GM12878 (cell line): Measurements from ENCODE around the gene AIFM1.

Source experiments
- EP300 ChIP-seq, 2 experiments: fragments of 150-350 bp in 1 of 2; IDR thresholded peaks; 2 replicates each; pipeline ENCODE4 v1.6.1; 2011 to 2012; ENCODE audit warnings: low read depth in 2 of 2, low read length in 2 of 2, borderline replicate concordance in 1 of 2, improper control_type of control experiment in 1 of 2, inconsistent platforms in 1 of 2; ENCODE audit not compliant: control insufficient read depth in 1 of 2
- HDAC2 ChIP-seq: fragments of 200-600 bp; sonication (generic); IDR thresholded peaks from 2 replicates; pipeline ENCODE4 v1.6.1; 2017
- POLR2A ChIP-seq: IDR thresholded peaks from 2 replicates; pipeline ENCODE4 v1.6.1; 2011; ENCODE audit warnings: low read depth, mild to moderate bottlenecking, low read length
- RAD21 ChIP-seq: IDR thresholded peaks from 2 replicates; pipeline ENCODE4 v1.6.1; 2011; ENCODE audit warnings: mild to moderate bottlenecking, low read depth, low read length, moderate library complexity; ENCODE audit not compliant: insufficient read depth
- RUNX3 ChIP-seq: IDR thresholded peaks from 2 replicates; pipeline ENCODE4 v1.6.1; 2012; ENCODE audit warnings: low read length, inconsistent platforms
- SPI1 ChIP-seq: IDR thresholded peaks from 2 replicates; pipeline ENCODE4 v1.6.1; 2011; ENCODE audit warnings: low read depth, mild to moderate bottlenecking, low read length, moderate library complexity, borderline replicate concordance; ENCODE audit not compliant: insufficient read depth
- SUZ12 ChIP-seq: fragments of 200-600 bp; sonication (generic); IDR thresholded peaks from one replicate; pipeline ENCODE4 v1.6.1; 2018; ENCODE audit warnings: antibody characterized with exemption, mild to moderate bottlenecking; ENCODE audit not compliant: unreplicated experiment
- TF ChIP-seq, protein P1 (sequence below): IDR thresholded peaks from 2 replicates; pipeline ENCODE4 v1.6.1; 2011; ENCODE audit warnings: mild to moderate bottlenecking, low read depth, low read length, moderate library complexity; ENCODE audit not compliant: insufficient replicate concordance
- TF ChIP-seq, protein P2 (sequence below): IDR thresholded peaks from 2 replicates; pipeline ENCODE4 v1.6.1; 2012; ENCODE audit warnings: low read depth, low read length, improper control_type of control experiment
- TF ChIP-seq, protein P3 (sequence below): IDR thresholded peaks from 2 replicates; pipeline ENCODE4 v1.6.1; 2011; ENCODE audit warnings: low read depth, low read length, improper control_type of control experiment, borderline replicate concordance
- TF ChIP-seq, protein P4 (sequence below), 3 experiments: IDR thresholded peaks in 2 of 3; conservative IDR thresholded peaks in 1 of 3; 2 replicates each; pipeline ENCODE4 v1.5.1; 2011; ENCODE audit warnings: low read depth in 3 of 3, low read length in 3 of 3, mild to moderate bottlenecking in 3 of 3, control low read depth in 2 of 3, moderate library complexity in 2 of 3, inconsistent platforms in 1 of 3, mixed read lengths in 1 of 3; ENCODE audit not compliant: control insufficient read depth in 2 of 3, insufficient read depth in 1 of 3; ENCODE audit errors: extremely low read depth in 1 of 3
- TF ChIP-seq, protein P5 (sequence below): fragments of 450-650 bp; IDR thresholded peaks from 2 replicates; pipeline ENCODE4 v1.6.1; 2017; ENCODE audit warnings: borderline replicate concordance

DNA sequence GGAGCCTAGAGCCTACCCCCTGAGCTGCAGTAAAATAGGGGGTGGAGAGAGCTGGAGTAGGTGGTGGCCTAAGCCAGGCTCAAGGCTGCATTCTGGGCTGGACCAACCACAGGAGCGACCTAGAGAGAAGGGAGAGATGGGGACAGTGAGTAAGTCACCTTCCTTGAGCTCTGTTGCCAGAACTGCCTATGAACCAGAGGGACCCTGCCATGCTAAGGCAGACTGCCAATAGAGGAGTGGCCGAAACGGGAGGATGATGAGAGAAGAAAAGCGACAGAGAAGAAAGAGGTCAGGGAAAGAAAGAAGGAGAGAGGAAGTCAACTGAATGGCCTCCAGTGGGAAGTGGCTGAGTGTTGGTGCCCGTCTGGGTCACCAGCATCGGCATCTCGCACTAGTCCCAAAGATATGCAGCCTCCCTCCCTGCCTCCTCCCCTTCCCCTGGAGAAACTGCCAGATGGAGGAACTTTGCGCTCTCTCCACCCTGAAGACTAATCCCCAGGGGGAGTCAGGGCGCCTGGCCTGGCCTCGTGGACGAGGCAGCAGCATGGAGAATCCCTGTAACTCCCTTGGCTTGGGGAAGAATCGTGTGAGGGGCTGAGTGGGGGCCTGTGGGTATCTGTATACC is 84.1 kb downstream of the AIFM1 start:
- TF ChIP-seq RUNX3 (no peak), POLR2A (0 out of 2 replicates have a peak, but pooled peaks have one; percentile 5), RAD21 (no peak), SUZ12 (no peak), HDAC2 (no peak), SPI1 (no peak), EP300 (IDR thresholded peaks at IDR 0.05; ENCODE audit: borderline replicate concordance in 1 of 2, control insufficient read depth in 1 of 2, low read depth in 2 of 2, low read length in 2 of 2) (no peak)
- TF ChIP-seq, protein P1, sequence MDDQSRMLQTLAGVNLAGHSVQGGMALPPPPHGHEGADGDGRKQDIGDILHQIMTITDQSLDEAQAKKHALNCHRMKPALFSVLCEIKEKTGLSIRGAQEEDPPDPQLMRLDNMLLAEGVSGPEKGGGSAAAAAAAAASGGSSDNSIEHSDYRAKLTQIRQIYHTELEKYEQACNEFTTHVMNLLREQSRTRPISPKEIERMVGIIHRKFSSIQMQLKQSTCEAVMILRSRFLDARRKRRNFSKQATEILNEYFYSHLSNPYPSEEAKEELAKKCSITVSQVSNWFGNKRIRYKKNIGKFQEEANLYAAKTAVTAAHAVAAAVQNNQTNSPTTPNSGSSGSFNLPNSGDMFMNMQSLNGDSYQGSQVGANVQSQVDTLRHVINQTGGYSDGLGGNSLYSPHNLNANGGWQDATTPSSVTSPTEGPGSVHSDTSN: no peak
- TF ChIP-seq, protein P2, sequence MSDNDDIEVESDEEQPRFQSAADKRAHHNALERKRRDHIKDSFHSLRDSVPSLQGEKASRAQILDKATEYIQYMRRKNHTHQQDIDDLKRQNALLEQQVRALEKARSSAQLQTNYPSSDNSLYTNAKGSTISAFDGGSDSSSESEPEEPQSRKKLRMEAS: no peak
- TF ChIP-seq, protein P3, sequence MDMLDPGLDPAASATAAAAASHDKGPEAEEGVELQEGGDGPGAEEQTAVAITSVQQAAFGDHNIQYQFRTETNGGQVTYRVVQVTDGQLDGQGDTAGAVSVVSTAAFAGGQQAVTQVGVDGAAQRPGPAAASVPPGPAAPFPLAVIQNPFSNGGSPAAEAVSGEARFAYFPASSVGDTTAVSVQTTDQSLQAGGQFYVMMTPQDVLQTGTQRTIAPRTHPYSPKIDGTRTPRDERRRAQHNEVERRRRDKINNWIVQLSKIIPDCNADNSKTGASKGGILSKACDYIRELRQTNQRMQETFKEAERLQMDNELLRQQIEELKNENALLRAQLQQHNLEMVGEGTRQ: no peak
- TF ChIP-seq, protein P4, sequence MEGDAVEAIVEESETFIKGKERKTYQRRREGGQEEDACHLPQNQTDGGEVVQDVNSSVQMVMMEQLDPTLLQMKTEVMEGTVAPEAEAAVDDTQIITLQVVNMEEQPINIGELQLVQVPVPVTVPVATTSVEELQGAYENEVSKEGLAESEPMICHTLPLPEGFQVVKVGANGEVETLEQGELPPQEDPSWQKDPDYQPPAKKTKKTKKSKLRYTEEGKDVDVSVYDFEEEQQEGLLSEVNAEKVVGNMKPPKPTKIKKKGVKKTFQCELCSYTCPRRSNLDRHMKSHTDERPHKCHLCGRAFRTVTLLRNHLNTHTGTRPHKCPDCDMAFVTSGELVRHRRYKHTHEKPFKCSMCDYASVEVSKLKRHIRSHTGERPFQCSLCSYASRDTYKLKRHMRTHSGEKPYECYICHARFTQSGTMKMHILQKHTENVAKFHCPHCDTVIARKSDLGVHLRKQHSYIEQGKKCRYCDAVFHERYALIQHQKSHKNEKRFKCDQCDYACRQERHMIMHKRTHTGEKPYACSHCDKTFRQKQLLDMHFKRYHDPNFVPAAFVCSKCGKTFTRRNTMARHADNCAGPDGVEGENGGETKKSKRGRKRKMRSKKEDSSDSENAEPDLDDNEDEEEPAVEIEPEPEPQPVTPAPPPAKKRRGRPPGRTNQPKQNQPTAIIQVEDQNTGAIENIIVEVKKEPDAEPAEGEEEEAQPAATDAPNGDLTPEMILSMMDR (IDR thresholded peaks at IDR 0.05 in 2 of 3, conservative IDR thresholded peaks at IDR 0.05 in 1 of 3; ENCODE audit: control insufficient read depth in 2 of 3, extremely low read depth in 1 of 3, insufficient read depth in 1 of 3, low read depth in 3 of 3, low read length in 3 of 3): no peak
- TF ChIP-seq, protein P5, sequence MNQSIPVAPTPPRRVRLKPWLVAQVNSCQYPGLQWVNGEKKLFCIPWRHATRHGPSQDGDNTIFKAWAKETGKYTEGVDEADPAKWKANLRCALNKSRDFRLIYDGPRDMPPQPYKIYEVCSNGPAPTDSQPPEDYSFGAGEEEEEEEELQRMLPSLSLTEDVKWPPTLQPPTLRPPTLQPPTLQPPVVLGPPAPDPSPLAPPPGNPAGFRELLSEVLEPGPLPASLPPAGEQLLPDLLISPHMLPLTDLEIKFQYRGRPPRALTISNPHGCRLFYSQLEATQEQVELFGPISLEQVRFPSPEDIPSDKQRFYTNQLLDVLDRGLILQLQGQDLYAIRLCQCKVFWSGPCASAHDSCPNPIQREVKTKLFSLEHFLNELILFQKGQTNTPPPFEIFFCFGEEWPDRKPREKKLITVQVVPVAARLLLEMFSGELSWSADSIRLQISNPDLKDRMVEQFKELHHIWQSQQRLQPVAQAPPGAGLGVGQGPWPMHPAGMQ: no peak
